Measurements from ENCODE around the gene RTN4RL1.

RTN4RL1 gene

DNA sequence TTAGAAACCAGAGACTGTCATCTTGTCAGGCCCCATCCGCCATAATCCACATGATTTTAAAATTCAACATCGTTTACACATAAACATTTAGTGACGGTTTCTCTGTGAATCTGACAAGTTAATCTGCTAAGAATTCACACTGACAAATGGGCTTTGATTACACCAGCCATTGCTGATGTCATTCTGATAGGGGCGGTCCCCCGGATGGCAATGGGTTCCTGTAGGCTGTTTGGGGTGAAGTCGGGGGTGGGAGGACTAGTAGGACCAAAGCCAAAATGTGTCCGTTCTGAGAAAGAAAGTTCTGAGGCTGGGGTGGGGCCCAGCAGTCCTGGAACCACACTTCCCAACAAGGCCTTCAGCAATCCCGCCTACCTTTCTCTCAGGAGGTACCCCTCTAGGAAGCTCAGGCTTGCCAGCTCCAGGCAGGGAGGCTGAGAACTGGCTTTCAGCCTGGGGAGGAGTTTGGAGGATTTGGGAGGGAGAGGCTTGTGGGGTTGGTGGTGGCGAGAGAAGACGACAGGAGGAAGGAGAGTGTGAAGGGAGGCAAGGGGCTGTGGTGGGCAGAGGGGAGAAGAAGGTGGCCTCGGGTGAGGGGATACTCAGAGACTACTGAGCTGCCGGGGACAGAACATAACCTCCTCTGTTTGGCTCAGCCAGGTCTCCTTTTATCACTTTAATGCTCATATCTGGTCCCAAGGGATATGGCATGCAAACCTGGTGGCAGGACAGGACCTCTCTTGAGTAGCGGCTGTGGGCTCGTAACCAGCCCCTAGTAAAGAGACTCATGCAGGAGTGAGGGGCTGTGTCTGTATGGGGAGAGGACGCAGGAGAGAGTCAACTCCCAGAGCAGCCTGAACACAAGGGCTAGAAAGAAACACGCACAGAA is 38.4 kb upstream of the RTN4RL1 start:
- no peak overlapping the region for H3K27ac ChIP-seq
- TF ChIP-seq, protein P1, sequence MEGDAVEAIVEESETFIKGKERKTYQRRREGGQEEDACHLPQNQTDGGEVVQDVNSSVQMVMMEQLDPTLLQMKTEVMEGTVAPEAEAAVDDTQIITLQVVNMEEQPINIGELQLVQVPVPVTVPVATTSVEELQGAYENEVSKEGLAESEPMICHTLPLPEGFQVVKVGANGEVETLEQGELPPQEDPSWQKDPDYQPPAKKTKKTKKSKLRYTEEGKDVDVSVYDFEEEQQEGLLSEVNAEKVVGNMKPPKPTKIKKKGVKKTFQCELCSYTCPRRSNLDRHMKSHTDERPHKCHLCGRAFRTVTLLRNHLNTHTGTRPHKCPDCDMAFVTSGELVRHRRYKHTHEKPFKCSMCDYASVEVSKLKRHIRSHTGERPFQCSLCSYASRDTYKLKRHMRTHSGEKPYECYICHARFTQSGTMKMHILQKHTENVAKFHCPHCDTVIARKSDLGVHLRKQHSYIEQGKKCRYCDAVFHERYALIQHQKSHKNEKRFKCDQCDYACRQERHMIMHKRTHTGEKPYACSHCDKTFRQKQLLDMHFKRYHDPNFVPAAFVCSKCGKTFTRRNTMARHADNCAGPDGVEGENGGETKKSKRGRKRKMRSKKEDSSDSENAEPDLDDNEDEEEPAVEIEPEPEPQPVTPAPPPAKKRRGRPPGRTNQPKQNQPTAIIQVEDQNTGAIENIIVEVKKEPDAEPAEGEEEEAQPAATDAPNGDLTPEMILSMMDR (conservative IDR thresholded peaks at IDR 0.05) = no peak

DNA sequence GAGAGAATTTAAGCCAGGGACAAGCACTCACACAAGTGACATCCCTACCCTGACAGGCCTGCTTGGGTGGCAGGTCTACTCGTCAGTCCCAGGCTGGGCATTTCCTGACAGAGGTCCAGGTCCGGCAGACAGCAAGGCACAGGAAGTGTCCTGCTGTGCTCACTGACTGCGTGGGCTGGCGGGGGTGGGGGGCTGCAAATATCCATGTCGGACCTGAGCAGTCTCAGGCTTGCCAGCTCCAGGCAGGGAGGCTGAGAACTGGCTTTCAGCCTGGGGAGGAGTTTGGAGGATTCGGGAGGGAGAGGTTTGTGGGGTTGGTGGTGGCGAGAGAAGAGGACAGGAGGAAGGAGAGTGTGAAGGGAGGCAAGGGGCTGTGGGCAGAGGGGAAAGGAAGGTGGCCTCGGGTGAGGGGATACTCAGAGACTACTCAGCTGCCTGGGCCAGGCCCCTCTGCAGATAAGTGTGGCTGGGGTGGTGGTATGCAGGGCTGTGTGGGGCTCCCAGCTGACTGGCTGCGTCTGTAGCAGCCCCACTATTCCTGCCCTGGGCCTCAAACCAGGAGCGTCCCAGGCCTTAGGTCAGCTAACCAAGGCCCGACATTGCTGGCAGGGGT is 37.5 kb upstream of the RTN4RL1 start:
- TF ChIP-seq, protein P1 (conservative IDR thresholded peaks at IDR 0.05) = no peak
- H3K27ac ChIP-seq = no peak overlapping the region

DNA sequence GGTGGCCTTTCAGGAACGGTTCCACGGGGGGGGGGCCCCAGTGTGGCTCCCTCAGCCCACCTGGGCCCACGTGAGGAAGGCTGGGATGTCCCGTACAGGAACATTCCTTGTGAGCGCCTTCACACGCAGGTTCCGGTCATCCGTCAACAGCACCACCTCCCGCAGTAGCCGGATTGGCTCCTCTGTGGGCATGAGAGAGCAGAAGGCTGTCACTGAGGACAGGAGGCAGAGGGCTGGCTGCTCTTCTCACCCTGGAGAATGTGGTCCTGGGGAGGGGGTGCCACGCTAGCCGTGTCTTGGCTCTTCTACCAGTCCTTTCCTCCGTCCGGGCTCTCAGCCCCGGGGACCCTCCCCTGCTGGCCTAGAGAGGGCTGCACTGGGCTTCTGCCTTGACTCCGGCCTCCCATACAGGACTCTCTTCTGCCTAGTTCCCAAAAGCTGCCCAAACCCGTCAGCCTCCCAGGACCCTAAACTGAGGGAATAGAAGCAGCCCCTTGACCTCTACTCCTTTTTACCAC is 36.4 kb upstream of the RTN4RL1 start:
- TF ChIP-seq, protein P1 (conservative IDR thresholded peaks at IDR 0.05) = no peak
- no peak overlapping the region for H3K27ac ChIP-seq

DNA sequence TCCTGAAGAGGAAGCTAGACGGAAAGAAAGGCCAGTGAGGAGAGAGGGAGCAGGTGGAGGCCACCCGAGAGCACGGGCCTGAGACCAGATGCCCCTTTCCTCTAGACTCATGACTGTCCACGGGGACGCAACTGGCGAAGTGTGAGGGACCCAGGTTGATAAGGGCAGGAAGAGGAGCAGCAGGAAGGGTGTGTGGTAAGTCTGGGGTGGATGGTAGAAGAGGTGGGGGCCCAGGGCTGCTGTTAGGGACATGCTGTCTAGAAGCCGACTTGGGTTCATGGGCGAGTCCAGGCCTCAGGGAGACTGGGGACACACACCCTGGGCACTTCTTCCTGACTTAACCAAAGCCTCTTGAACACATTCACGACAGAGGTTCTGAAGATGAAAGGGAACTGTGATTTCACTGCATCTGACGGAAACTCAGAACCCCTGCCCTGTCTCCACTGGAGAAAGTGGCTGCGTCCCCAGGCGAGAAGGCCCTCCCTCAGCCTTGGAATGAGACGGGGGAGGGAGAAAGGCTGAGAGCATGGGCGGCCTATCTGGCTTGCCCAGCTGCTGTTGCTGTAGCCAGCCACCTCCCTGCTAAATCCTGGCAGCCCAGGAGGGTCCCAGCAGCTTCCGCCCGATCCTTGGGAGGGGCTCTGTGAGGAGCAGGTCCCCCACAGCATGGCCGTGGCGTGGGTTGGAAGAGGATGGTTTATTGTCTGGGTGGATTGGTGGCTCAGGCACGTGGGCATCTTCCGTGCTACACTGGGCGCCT is 35.7 kb upstream of the RTN4RL1 start:
- TF ChIP-seq, protein P1 (conservative IDR thresholded peaks at IDR 0.05) = no peak
- H3K27ac ChIP-seq = no peak overlapping the region

DNA sequence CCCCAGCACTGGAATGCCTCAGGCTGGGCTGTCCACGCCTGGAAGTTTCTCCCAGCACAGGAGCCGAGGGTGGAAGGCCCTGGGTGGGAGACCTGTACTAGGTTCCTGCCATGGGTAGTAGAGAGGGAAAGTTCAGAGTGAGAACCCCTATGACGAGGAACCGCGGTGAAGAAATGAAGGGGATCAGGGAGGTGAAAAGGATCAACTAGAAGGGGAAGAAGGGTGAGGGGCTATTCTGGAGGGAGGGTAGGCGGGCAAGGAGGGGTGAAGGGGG is 35.2 kb upstream of the RTN4RL1 start:
- TF ChIP-seq, protein P1 (conservative IDR thresholded peaks at IDR 0.05) = no peak
- H3K27ac ChIP-seq = no peak overlapping the region

DNA sequence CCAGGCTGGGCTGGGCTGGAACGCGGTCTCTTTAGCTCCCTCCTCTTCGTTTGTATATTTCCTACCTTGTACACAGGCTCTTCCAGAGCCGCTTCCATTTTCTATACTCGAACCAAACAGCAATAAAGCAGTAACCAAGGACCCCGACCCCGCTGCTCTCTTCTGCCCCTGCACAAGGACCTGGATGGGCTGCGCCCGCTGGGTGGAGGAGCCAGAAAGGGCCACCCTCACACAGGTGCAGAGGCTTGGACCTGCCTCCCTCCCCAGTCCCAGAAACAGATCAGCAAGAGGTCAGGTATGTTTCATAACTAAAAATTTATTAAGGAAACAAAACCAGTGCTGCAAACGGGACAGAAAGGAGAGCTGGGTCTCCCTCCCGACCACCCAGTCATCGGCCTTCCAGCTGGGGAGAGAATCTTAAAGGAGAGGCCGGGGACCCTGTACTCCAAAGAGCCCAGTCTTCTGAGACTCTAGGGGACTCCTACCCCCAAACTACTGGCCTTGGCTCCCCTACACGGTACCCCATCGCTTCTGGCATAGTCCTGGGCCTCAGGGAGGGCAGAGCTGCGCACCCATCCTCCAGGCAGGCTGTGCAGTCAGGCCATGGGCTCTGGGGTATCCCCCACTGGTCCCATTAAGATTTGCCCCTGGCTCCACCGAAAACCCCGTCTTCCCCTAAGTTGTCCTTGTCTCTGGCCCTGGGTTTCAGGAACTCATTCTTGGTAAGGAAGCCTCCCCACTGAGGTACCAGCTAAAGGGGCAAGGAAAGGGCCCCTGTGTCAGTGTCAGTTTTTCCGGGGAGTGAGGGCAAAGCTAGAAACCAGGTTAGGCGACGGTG is 34.6 kb upstream of the RTN4RL1 start:
- H3K27ac ChIP-seq = no peak overlapping the region
- TF ChIP-seq, protein P1 (conservative IDR thresholded peaks at IDR 0.05) = no peak

Measured in VCaP (cell line).